Skeletal muscle cell (primary cell): ENCODE data around the gene SRCIN1.

Experiments
- DNase-seq: peaks from one replicate; pipeline ENCODE4 v3.0.0-alpha.2; 2010; ENCODE audit warnings: low read depth
- H3K4me3 ChIP-seq: 2 replicates; pipeline ENCODE4 v1.5.1; 2011; ENCODE audit warnings: low read depth, mild to moderate bottlenecking, control low read depth, low read length, moderate library complexity

Gene SRCIN1

GRCh38 chr17:38619451-38619795 is 13.7 kb upstream of the SRCIN1 start:
- DNase-seq = no peak
- H3K4me3 ChIP-seq = no peak overlapping the region

- DNase-seq = no peak
- H3K4me3 ChIP-seq = no peak overlapping the region
Measured at GRCh38 chr17:38617967-38618760, 12.4 kb upstream of the SRCIN1 start.

GRCh38 chr17:38617074-38617860 is 11.5 kb upstream of the SRCIN1 start:
- H3K4me3 ChIP-seq = no peak overlapping the region
- no peak for DNase-seq

GRCh38 chr17:38616361-38616760 is 10.6 kb upstream of the SRCIN1 start:
- H3K4me3 ChIP-seq = no peak overlapping the region
- no peak for DNase-seq

GRCh38 chr17:38613981-38614779 is 8.4 kb upstream of the SRCIN1 start:
- DNase-seq = no peak
- H3K4me3 ChIP-seq = no peak overlapping the region

- no peak overlapping the region for H3K4me3 ChIP-seq
- no peak for DNase-seq
Measured at GRCh38 chr17:38613525-38613980, 7.8 kb upstream of the SRCIN1 start.

- no peak overlapping the region for H3K4me3 ChIP-seq
- no peak for DNase-seq
Measured at GRCh38 chr17:38611872-38612376, 6.2 kb upstream of the SRCIN1 start.

- H3K4me3 ChIP-seq = no peak overlapping the region
- DNase-seq = no peak
Measured at GRCh38 chr17:38611070-38611786, 5.5 kb upstream of the SRCIN1 start.

- DNase-seq = no peak
- no peak overlapping the region for H3K4me3 ChIP-seq
Measured at GRCh38 chr17:38609280-38610031, 3.7 kb upstream of the SRCIN1 start.

- H3K4me3 ChIP-seq = no peak overlapping the region
Measured at GRCh38 chr17:38608648-38609047, 2.9 kb upstream of the SRCIN1 start.

GRCh38 chr17:38606646-38607611 is 1.2 kb upstream of the SRCIN1 start:
- DNase-seq = no peak
- H3K4me3 ChIP-seq = no peak overlapping the region

More at GRCh38 chr17:38608648-38609047, 2.9 kb upstream of the SRCIN1 start:
- no peak for DNase-seq

- H3K4me3 ChIP-seq = peak overlapping the region; percentile 41
- DNase-seq = no peak
Measured at GRCh38 chr17:38605411-38605840, 326 bp downstream of the SRCIN1 start.

GRCh38 chr17:38604479-38605403 is 1.0 kb downstream of the SRCIN1 start:
- H3K4me3 ChIP-seq = no peak overlapping the region
- DNase-seq = no peak

- H3K4me3 ChIP-seq = no peak overlapping the region
- no peak for DNase-seq
Measured at GRCh38 chr17:38603786-38604478, 1.8 kb downstream of the SRCIN1 start.

- no peak for DNase-seq
- no peak overlapping the region for H3K4me3 ChIP-seq
Measured at GRCh38 chr17:38602956-38603785, 2.6 kb downstream of the SRCIN1 start.
